Esophagus muscularis mucosa (tissue), 4 donors: Measurements from ENCODE around the gene DTNBP1. TPM values are rescaled to one million over a fixed set of nuclear protein-coding genes. Genes with fewer than 3 reads are reported as not detected.

Experiments used
- DNase-seq: peaks from one replicate; pipeline ENCODE4 v3.0.0-alpha.2; 2017; ENCODE audit errors: extremely low spot score
- H3K27ac ChIP-seq, 4 donors: fragments of 200-600 bp; sonication (generic); replicated peaks in 1 of 4; 1 replicate in 3 of 4; 2 replicates in 1 of 4; pipeline ENCODE4 v1.5.1; 2016 to 2019; ENCODE audit warnings: mild to moderate bottlenecking in 1 of 4
- H3K27me3 ChIP-seq, 4 donors: fragments of 200-600 bp; sonication (generic); one replicate each; pipeline versions ENCODE4 v1.5.1 to v1.6.0; 2016 to 2019
- H3K36me3 ChIP-seq, 4 donors: fragments of 200-600 bp; sonication (generic); one replicate each; pipeline ENCODE4 v1.5.1; 2016 to 2019
- H3K4me1 ChIP-seq, 4 donors: fragments of 200-600 bp; sonication (generic); one replicate each; pipeline ENCODE4 v1.5.1; 2016 to 2019
- H3K4me3 ChIP-seq, 4 donors: fragments of 200-600 bp; sonication (generic); 1 replicate in 2 of 4; 2 replicates in 2 of 4; pipeline ENCODE4 v1.5.1; 2016 to 2019; ENCODE audit warnings: mild to moderate bottlenecking in 4 of 4, moderate library complexity in 1 of 4
- H3K9me3 ChIP-seq, 4 donors: fragments of 200-600 bp; sonication (generic); 1 replicate in 3 of 4; 2 replicates in 1 of 4; pipeline ENCODE4 v1.5.1; 2016 to 2019
- EP300 ChIP-seq: sonication (generic); formaldehyde crosslinking; IDR thresholded peaks from one replicate; pipeline ENCODE4 v1.6.1; 2017; ENCODE audit warnings: antibody characterized with exemption
- POLR2A ChIP-seq: fragments of 450-650 bp; IDR thresholded peaks from one replicate; pipeline ENCODE4 v1.6.1; 2017; ENCODE audit warnings: antibody characterized with exemption, moderate library complexity, mild to moderate bottlenecking, low read depth
- POLR2AphosphoS5 ChIP-seq, 2 donors: sonication (generic); formaldehyde crosslinking; IDR thresholded peaks; one replicate each; pipeline ENCODE4 v1.6.1; 2017; ENCODE audit warnings: antibody characterized with exemption in 2 of 2
- WGBS: methylation state at CpG from one replicate; pipeline ENCODE4 v1.1.5; 2018; 5-methylcytosine and 5-hydroxymethylcytosine counted together
- intact Hi-C: fragments of 100-400 bp; cut with DNase I; formaldehyde crosslinking; loops from one replicate; pipeline ENCODE4 v1.15.1; 2023
- total RNA-seq, 4 donors: library from RNA; depleted of rRNA; stranded (reverse); fragments of >200 nt; gene quantifications; one replicate each; pipeline versions ENCODE4 v1.1.0 to v1.2.1, GENCODE V29; 2016
- TF ChIP-seq, protein P1 (sequence below), 3 experiments: fragments of 200-600 bp in 2 of 3; fragments of 450-650 bp in 1 of 3; sonication (generic) in 2 of 3; IDR thresholded peaks; one replicate each; pipeline ENCODE4 v1.5.1; 2017 to 2019; ENCODE audit warnings: antibody characterized with exemption in 3 of 3, mild to moderate bottlenecking in 2 of 3, moderate library complexity in 1 of 3

The DTNBP1 gene
- total RNA-seq, 4 donors from 2014 or later: 18.3 to 26.8 (median 25.4) TPM

DNA sequence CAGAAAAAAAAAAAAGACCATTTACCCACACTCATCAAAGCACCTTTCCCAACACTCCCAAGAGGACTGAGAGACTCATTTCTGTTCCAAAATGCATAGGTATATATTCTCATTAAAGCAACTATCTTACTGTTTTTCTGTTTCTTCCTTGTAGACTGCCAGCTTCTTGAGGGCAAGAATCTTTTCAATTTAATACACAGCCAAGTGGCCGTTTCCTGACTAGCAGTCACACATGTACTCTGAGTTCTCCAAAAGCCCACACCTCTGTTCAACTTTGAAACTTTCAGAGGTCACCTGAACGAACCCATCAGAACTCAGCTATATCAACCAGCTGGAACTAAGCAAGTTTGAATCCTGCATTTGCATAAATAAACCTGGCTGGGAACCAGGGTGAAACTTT is 92.7 kb downstream of the DTNBP1 start:
- TF ChIP-seq EP300 (no peak), POLR2AphosphoS5 (IDR thresholded peaks at IDR 0.05) (no peak), POLR2A (no peak)
- TF ChIP-seq, protein P1, sequence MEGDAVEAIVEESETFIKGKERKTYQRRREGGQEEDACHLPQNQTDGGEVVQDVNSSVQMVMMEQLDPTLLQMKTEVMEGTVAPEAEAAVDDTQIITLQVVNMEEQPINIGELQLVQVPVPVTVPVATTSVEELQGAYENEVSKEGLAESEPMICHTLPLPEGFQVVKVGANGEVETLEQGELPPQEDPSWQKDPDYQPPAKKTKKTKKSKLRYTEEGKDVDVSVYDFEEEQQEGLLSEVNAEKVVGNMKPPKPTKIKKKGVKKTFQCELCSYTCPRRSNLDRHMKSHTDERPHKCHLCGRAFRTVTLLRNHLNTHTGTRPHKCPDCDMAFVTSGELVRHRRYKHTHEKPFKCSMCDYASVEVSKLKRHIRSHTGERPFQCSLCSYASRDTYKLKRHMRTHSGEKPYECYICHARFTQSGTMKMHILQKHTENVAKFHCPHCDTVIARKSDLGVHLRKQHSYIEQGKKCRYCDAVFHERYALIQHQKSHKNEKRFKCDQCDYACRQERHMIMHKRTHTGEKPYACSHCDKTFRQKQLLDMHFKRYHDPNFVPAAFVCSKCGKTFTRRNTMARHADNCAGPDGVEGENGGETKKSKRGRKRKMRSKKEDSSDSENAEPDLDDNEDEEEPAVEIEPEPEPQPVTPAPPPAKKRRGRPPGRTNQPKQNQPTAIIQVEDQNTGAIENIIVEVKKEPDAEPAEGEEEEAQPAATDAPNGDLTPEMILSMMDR (IDR thresholded peaks at IDR 0.05): no peak
- H3K4me3 ChIP-seq: no peak overlapping the region
- no peak overlapping the region for H3K27ac ChIP-seq
- H3K4me1 ChIP-seq: peaks cover 0 to 5% (median 0%) of the 10 kb centered on the region in 4 donors
- intact Hi-C loops: no loop called here
- no peaks in the 10 kb centered on the region for H3K9me3 ChIP-seq
- H3K36me3 ChIP-seq: no peaks in the 10 kb centered on the region
- DNase-seq: no peak
- WGBS: 95% methylated on average over 2 of the region's 2 CpGs
- no peaks in the 10 kb centered on the region for H3K27me3 ChIP-seq

DNA sequence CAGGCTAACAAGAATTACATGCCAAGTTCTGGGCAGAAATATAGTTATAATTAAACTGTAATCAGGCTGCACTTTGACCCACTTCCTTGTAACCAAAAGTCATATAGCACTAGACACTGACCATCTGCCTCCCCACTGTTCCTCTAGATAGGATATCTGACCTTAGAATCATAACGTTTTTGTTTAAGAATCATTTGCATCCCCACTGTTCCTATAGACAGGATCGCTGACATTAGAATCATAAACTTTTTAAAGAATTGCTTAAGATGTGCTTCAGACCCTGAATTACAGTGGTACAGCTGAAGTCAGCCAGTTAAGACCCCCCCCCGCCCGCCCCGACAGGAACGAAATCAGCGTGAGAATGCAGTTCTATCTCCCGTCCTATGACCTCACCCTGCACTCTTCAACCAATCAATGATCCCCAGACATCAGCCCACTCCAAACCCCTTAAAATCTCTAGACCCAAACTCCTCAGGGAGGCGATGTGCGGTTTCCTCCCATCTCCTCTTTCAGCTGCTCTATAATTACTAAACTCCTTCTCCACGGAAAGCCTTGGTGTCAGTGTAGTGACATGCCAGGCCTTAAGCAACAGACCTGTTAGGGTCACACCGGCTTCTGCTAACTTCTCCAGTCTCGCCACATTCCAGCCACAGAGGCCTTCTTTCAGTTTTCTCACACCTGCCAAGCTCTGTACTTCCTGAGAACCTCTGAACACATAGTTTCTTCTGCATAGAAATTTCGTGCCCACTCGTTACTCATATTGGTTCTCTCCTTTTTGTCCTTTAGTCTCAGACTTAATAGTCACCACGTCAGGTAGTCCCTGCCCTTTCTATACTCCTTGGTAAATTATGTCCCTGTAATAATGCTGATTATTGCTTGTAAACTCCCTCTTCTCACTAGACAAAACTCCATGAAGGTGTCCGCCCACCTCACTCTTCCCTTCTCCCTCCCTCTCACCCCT is 93.5 kb downstream of the DTNBP1 start:
- Histone ChIP-seq H3K4me3 (no peak overlapping the region), H3K36me3 (no peaks in the 10 kb centered on the region), H3K27ac (no peak overlapping the region), H3K4me1 (peaks cover 0 to 5% (median 0%) of the 10 kb centered on the region in 4 donors), H3K9me3 (no peaks in the 10 kb centered on the region), H3K27me3 (no peaks in the 10 kb centered on the region)
- 83% methylated on average over 17 of the region's 17 CpGs for WGBS
- intact Hi-C loops: no loop called here
- TF ChIP-seq POLR2A (no peak), EP300 (no peak), POLR2AphosphoS5 (IDR thresholded peaks at IDR 0.05) (no peak)
- TF ChIP-seq, protein P1 (IDR thresholded peaks at IDR 0.05): no peak
- DNase-seq: no peak

DNA sequence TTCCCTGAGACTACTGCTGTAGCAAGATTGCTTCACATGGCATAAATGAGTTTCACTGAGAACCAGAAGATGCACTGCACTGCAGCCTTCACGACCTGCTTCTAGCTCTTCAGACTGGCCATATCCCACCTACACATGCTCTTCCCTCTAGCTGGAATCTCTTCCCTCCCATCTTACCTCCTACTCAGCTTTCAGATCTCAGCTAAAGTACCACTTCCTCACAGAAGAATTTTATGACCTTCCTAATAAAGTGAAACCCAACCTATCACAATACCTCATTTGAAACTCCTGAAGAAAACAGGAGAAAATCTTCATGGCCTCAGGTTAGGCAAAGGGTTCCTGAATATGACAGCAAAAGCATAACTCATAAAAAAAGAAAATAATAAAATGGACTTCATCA is 99.9 kb downstream of the DTNBP1 start:
- Histone ChIP-seq H3K27me3 (no peaks in the 10 kb centered on the region), H3K36me3 (no peaks in the 10 kb centered on the region), H3K4me1 (peaks cover 0 to 8% (median 6%) of the 10 kb centered on the region in 4 donors), H3K4me3 (no peak overlapping the region), H3K27ac (no peak overlapping the region), H3K9me3 (no peaks in the 10 kb centered on the region)
- no peak for DNase-seq
- TF ChIP-seq POLR2A: no peak
- TF ChIP-seq POLR2AphosphoS5 (IDR thresholded peaks at IDR 0.05): no peak
- TF ChIP-seq, protein P1 (IDR thresholded peaks at IDR 0.05): no peak
- no peak for TF ChIP-seq EP300
- intact Hi-C loops: no loop called here
- 88% methylated on average over 1 of the region's 1 CpG for WGBS

DNA sequence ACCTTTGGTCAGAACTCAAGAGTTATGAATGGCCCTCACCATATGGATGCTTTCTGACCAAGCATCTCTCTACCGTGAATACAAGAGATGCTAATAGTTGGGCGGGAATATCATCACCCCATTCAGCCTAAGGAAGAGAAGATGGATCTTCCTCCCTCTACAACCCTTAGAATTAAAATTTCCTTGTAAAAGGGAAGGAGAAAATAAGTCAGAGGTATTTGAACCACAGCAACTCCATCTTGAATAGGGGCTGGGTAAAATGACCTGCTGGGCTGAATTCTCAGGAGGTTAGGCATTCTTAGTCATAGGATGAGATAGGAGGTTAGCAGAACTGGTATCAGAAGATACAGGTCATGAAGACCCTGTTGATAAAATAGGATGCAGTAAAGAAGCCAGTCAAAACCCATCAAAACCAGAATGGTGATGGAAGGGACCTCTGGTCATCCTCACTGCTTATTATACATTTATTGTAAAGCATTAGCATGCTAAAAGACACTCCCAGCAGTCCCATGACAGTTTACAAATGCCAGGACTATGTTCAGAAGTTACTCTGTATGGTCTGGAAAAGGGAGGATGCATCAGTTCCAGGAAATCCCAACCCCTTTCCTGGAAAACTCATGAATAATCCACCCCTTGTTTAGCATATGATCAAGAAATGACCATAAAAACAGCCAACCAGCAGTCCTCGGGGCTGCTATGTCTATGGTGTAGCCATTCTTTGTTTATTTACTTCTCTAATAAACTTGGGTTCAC is 101.2 kb downstream of the DTNBP1 start:
- Histone ChIP-seq H3K4me1 (peaks cover 0 to 8% (median 6%) of the 10 kb centered on the region in 4 donors), H3K27me3 (no peaks in the 10 kb centered on the region), H3K4me3 (no peak overlapping the region), H3K36me3 (no peaks in the 10 kb centered on the region), H3K9me3 (no peaks in the 10 kb centered on the region), H3K27ac (no peak overlapping the region)
- intact Hi-C loops: no loop called here
- TF ChIP-seq EP300 (no peak), POLR2AphosphoS5 (IDR thresholded peaks at IDR 0.05) (no peak), POLR2A (no peak)
- TF ChIP-seq, protein P1 (IDR thresholded peaks at IDR 0.05): no peak
- DNase-seq: no peak
- 88% methylated on average over 3 of the region's 3 CpGs for WGBS
